Erythroblast (primary cell): ENCODE data around the gene GAL3ST2.

ENCODE experiments used
- GATA1 ChIP-seq: IDR thresholded peaks from 2 replicates; pipeline ENCODE4 v1.6.1; 2011; ENCODE audit warnings: low read depth, mild to moderate bottlenecking, control low read depth, low read length, moderate library complexity
- POLR2A ChIP-seq: IDR thresholded peaks from 2 replicates; pipeline ENCODE4 v1.6.1; 2011; ENCODE audit warnings: mild to moderate bottlenecking, low read length

GRCh38 chr2:241799522-241800197 is 23.0 kb downstream of the GAL3ST2 start:
- TF ChIP-seq POLR2A (no peak), GATA1 (no peak)
